ENCODE measurements around the gene FLT3LG. TPM values are rescaled to one million over a fixed set of nuclear protein-coding genes. Genes with fewer than 3 reads are reported as not detected.

The FLT3LG gene
- total and polyA plus RNA-seq, 2 of the 8 experiments (the other 6 are each of a cell fraction or from before 2014, with no cell fraction given) = 1.6 to 3.2 TPM

- TF ChIP-seq, protein P1, sequence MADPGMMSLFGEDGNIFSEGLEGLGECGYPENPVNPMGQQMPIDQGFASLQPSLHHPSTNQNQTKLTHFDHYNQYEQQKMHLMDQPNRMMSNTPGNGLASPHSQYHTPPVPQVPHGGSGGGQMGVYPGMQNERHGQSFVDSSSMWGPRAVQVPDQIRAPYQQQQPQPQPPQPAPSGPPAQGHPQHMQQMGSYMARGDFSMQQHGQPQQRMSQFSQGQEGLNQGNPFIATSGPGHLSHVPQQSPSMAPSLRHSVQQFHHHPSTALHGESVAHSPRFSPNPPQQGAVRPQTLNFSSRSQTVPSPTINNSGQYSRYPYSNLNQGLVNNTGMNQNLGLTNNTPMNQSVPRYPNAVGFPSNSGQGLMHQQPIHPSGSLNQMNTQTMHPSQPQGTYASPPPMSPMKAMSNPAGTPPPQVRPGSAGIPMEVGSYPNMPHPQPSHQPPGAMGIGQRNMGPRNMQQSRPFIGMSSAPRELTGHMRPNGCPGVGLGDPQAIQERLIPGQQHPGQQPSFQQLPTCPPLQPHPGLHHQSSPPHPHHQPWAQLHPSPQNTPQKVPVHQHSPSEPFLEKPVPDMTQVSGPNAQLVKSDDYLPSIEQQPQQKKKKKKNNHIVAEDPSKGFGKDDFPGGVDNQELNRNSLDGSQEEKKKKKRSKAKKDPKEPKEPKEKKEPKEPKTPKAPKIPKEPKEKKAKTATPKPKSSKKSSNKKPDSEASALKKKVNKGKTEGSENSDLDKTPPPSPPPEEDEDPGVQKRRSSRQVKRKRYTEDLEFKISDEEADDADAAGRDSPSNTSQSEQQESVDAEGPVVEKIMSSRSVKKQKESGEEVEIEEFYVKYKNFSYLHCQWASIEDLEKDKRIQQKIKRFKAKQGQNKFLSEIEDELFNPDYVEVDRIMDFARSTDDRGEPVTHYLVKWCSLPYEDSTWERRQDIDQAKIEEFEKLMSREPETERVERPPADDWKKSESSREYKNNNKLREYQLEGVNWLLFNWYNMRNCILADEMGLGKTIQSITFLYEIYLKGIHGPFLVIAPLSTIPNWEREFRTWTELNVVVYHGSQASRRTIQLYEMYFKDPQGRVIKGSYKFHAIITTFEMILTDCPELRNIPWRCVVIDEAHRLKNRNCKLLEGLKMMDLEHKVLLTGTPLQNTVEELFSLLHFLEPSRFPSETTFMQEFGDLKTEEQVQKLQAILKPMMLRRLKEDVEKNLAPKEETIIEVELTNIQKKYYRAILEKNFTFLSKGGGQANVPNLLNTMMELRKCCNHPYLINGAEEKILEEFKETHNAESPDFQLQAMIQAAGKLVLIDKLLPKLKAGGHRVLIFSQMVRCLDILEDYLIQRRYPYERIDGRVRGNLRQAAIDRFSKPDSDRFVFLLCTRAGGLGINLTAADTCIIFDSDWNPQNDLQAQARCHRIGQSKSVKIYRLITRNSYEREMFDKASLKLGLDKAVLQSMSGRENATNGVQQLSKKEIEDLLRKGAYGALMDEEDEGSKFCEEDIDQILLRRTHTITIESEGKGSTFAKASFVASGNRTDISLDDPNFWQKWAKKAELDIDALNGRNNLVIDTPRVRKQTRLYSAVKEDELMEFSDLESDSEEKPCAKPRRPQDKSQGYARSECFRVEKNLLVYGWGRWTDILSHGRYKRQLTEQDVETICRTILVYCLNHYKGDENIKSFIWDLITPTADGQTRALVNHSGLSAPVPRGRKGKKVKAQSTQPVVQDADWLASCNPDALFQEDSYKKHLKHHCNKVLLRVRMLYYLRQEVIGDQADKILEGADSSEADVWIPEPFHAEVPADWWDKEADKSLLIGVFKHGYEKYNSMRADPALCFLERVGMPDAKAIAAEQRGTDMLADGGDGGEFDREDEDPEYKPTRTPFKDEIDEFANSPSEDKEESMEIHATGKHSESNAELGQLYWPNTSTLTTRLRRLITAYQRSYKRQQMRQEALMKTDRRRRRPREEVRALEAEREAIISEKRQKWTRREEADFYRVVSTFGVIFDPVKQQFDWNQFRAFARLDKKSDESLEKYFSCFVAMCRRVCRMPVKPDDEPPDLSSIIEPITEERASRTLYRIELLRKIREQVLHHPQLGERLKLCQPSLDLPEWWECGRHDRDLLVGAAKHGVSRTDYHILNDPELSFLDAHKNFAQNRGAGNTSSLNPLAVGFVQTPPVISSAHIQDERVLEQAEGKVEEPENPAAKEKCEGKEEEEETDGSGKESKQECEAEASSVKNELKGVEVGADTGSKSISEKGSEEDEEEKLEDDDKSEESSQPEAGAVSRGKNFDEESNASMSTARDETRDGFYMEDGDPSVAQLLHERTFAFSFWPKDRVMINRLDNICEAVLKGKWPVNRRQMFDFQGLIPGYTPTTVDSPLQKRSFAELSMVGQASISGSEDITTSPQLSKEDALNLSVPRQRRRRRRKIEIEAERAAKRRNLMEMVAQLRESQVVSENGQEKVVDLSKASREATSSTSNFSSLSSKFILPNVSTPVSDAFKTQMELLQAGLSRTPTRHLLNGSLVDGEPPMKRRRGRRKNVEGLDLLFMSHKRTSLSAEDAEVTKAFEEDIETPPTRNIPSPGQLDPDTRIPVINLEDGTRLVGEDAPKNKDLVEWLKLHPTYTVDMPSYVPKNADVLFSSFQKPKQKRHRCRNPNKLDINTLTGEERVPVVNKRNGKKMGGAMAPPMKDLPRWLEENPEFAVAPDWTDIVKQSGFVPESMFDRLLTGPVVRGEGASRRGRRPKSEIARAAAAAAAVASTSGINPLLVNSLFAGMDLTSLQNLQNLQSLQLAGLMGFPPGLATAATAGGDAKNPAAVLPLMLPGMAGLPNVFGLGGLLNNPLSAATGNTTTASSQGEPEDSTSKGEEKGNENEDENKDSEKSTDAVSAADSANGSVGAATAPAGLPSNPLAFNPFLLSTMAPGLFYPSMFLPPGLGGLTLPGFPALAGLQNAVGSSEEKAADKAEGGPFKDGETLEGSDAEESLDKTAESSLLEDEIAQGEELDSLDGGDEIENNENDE (IDR thresholded peaks at IDR 0.05; ENCODE audit: insufficient replicate concordance, low read length) = no peak
- TF ChIP-seq YY1 (IDR thresholded peaks at IDR 0.05; ENCODE audit: low read depth, low read length) = no peak
- peak; percentile 74; the same call in 1 of the 2 replicates for TF ChIP-seq CHD1 (IDR thresholded peaks at IDR 0.05; ENCODE audit: low read depth, low read length)
- no peak for TF ChIP-seq SUZ12 (IDR thresholded peaks at IDR 0.05; ENCODE audit: low read length)
- TF ChIP-seq E2F6 (IDR thresholded peaks at IDR 0.05) = no peak
- no peak for TF ChIP-seq ATF3 (IDR thresholded peaks at IDR 0.05; ENCODE audit: insufficient read depth, low read depth, low read length)
- no peak for TF ChIP-seq TBP (IDR thresholded peaks at IDR 0.05; ENCODE audit: low read depth, low read length)
- TF ChIP-seq SIRT6 (IDR thresholded peaks at IDR 0.05; ENCODE audit: low read length) = no peak
- TF ChIP-seq KDM5A (IDR thresholded peaks at IDR 0.05; ENCODE audit: low read length) = peak; percentile 8; the same call in 1 of the 2 replicates
- TF ChIP-seq PHF8 (conservative IDR thresholded peaks at IDR 0.05; ENCODE audit: low read depth, low read length) = peak; percentile 90
Observed at GRCh38 chr19:49496574-49497008, 22.6 kb downstream of the FLT3LG start (continued).

All from H1 (cell line).